A673 (cell line): ENCODE measurements around the gene PPM1M. TPM values are rescaled to one million over a fixed set of nuclear protein-coding genes. Genes with fewer than 3 reads are reported as not detected.
A peak's percentile ranks its signal among the peaks of the same experiment; 100 is the strongest.
"Not testable (repeated sequence)": the region's sequence is repeated elsewhere in the genome, so short reads cannot be mapped to it uniquely, and the experiment has no call there.

Source experiments
- BruUV-seq: library from RNA; stranded (reverse); fragments of 400-500 nt; replicated peaks from 2 replicates; lab custom pipeline; 2021; lab: Mats Ljungman, UMichigan
- CTCF ChIA-PET: fragments of 300-600 bp; sonication (Branson Sonifier 250); formaldehyde crosslinking; loops from one replicate; lab custom pipeline; 2022; ENCODE audit warnings: antibody characterized with exemption; lab: Charles Lee
- POLR2A ChIA-PET: fragments of 300-600 bp; sonication (Branson Sonifier 250); formaldehyde crosslinking; loops from one replicate; lab custom pipeline; 2022; ENCODE audit warnings: antibody characterized with exemption; ENCODE audit not compliant: low non-redundant PET; lab: Charles Lee
- DNase-seq: peaks from one replicate; pipeline ENCODE4 v3.0.0-alpha.2; 2015; ENCODE audit warnings: low spot score
- H3K27ac ChIP-seq: fragments of 200-600 bp; sonication (generic); 2 replicates; pipeline ENCODE4 v1.5.1; 2016; ENCODE audit warnings: mixed run types, low read depth, mild to moderate bottlenecking, mixed read lengths, antibody characterized with exemption, low read length; ENCODE audit not compliant: poor library complexity, severe bottlenecking
- H3K27me3 ChIP-seq: fragments of 200-600 bp; sonication (generic); replicated peaks from 2 replicates; pipeline ENCODE4 v1.6.1; 2017; ENCODE audit warnings: mixed run types, low read depth, mild to moderate bottlenecking, mixed read lengths, antibody characterized with exemption, low read length; ENCODE audit not compliant: insufficient read depth, poor library complexity
- H3K36me3 ChIP-seq: fragments of 200-600 bp; sonication (generic); 2 replicates; pipeline ENCODE4 v1.6.1; 2016; ENCODE audit warnings: mixed run types, mild to moderate bottlenecking, mixed read lengths, antibody characterized with exemption, low read length; ENCODE audit not compliant: insufficient read depth, poor library complexity, severe bottlenecking
- H3K4me1 ChIP-seq: fragments of 200-600 bp; sonication (generic); 2 replicates; pipeline ENCODE4 v1.6.1; 2017; ENCODE audit warnings: mixed run types, mild to moderate bottlenecking, mixed read lengths, antibody characterized with exemption, low read length; ENCODE audit not compliant: insufficient read depth, poor library complexity, severe bottlenecking
- H3K4me3 ChIP-seq: fragments of 200-600 bp; sonication (generic); 2 replicates; pipeline ENCODE4 v1.5.1; 2016; ENCODE audit warnings: low read depth, mixed run types, mild to moderate bottlenecking, mixed read lengths, low read length; ENCODE audit not compliant: poor library complexity, severe bottlenecking
- H3K9me3 ChIP-seq: fragments of 200-600 bp; sonication (generic); 2 replicates; pipeline ENCODE4 v1.6.1; 2016; ENCODE audit warnings: mixed run types, low read depth, mild to moderate bottlenecking, mixed read lengths, antibody characterized with exemption, low read length; ENCODE audit not compliant: poor library complexity, severe bottlenecking
- EZH2 ChIP-seq: fragments of 200-600 bp; sonication (generic); IDR thresholded peaks from 2 replicates; pipeline ENCODE4 v1.6.1; 2017; ENCODE audit warnings: borderline replicate concordance, low read depth, mild to moderate bottlenecking, mixed read lengths, antibody characterized with exemption, low read length; ENCODE audit not compliant: poor library complexity, severe bottlenecking
- intact Hi-C: fragments of 100-400 bp; cut with micrococcal nuclease; formaldehyde crosslinking; loops from one replicate; pipeline ENCODE4 v1.10.0; 2022; ENCODE audit not compliant: unreplicated experiment
- total RNA-seq: library from RNA; stranded (reverse); gene quantifications from 2 replicates; pipeline ENCODE4 v1.2.3, GENCODE V29; 2021
- TF ChIP-seq, protein P1 (sequence below): fragments of 300-800, 200-600 bp; sonication (generic); conservative IDR thresholded peaks from 2 replicates; pipeline ENCODE4 v1.5.1; 2017; ENCODE audit warnings: low read depth, mild to moderate bottlenecking, antibody characterized with exemption, low read length, moderate library complexity, mixed read lengths

The PPM1M gene
- total RNA-seq, 1 experiment from 2014 or later: 3.6 TPM

DNA sequence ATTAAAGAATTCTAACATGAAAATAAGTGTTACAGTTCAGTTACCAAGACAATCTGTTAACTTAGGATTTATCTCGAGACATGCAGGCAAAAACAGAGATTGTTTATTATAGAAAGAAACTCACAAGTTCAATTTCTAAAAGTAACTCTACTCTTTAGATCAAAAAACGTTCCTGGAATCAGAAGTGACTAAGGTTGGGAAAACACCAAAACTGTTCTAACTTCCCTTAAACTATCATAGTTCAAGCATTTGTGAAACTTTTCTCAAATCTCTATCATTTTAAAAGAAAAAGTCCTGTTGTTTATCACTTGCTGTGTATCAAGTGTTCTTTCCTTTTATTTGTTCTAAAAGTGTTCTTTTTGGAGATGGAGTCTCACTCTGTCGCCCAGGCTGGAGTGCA is 24.2 kb downstream of the PPM1M start:
- POLR2A ChIA-PET: no interaction called here
- no peak for DNase-seq
- CTCF ChIA-PET: no interaction called here
- no TSS peak for BruUV-seq
- Histone ChIP-seq H3K27me3 (no peaks in the 10 kb centered on the region), H3K9me3 (no peaks in the 10 kb centered on the region), H3K36me3 (peaks cover 29% of the 10 kb centered on the region), H3K4me3 (no peak overlapping the region), H3K4me1 (peaks cover 4% of the 10 kb centered on the region), H3K27ac (no peak overlapping the region)
- TF ChIP-seq, protein P1, sequence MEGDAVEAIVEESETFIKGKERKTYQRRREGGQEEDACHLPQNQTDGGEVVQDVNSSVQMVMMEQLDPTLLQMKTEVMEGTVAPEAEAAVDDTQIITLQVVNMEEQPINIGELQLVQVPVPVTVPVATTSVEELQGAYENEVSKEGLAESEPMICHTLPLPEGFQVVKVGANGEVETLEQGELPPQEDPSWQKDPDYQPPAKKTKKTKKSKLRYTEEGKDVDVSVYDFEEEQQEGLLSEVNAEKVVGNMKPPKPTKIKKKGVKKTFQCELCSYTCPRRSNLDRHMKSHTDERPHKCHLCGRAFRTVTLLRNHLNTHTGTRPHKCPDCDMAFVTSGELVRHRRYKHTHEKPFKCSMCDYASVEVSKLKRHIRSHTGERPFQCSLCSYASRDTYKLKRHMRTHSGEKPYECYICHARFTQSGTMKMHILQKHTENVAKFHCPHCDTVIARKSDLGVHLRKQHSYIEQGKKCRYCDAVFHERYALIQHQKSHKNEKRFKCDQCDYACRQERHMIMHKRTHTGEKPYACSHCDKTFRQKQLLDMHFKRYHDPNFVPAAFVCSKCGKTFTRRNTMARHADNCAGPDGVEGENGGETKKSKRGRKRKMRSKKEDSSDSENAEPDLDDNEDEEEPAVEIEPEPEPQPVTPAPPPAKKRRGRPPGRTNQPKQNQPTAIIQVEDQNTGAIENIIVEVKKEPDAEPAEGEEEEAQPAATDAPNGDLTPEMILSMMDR: no peak
- TF ChIP-seq EZH2: no peak
- intact Hi-C loops: no loop called here

DNA sequence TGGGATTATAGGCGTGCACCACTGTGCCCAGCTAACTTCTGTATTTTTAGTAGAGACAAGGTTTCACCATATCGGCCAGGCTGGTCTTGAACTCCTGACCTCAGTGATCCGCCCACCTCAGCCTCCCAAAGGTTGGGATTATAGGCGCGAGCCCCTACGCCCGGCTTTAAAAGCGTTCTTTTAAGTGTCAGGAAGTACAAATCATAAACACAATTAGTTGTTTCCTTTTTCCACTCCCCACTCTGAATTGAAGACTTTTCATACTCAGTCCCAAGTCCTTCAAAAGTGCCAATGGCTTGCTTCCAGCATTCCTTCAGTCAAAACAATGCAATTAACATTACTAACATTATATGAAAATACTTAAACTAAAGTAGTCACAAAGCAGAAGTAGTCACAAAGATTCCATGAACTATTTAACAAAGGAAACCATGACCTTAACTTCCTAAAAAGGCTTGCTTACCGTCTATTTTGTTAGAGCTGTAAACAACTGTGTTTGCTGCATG is 24.7 kb downstream of the PPM1M start:
- intact Hi-C loops: no loop called here
- Histone ChIP-seq H3K9me3 (no peaks in the 10 kb centered on the region), H3K27me3 (no peaks in the 10 kb centered on the region), H3K27ac (no peak overlapping the region), H3K36me3 (peaks cover 28% of the 10 kb centered on the region), H3K4me3 (no peak overlapping the region), H3K4me1 (peaks cover 4% of the 10 kb centered on the region)
- ChIA-PET CTCF (no interaction called here), POLR2A (no interaction called here)
- BruUV-seq: no TSS peak
- DNase-seq: peak; percentile 14
- TF ChIP-seq, protein P1: no peak
- no peak for TF ChIP-seq EZH2

DNA sequence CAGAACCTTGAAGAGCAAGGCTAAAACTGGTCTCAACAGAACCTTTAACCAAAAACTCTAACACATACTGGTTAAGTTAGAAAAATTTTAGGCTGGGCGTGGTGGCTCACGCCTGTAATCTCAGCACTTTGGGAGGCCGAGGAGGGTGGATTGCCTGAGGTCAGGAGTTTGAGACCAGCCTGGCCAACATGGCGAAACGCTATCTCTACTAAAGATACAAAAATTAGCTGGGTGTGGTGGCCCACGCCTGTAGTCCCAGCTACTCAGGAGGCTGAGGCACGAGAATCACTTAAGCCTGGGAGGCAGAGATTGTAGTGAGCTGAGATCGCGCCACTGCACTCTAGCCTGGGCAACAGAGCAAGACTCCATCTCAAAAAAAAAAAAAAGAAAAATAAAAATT is 26.6 kb downstream of the PPM1M start:
- H3K4me1 ChIP-seq, BruUV-seq: not testable (repeated sequence)

DNA sequence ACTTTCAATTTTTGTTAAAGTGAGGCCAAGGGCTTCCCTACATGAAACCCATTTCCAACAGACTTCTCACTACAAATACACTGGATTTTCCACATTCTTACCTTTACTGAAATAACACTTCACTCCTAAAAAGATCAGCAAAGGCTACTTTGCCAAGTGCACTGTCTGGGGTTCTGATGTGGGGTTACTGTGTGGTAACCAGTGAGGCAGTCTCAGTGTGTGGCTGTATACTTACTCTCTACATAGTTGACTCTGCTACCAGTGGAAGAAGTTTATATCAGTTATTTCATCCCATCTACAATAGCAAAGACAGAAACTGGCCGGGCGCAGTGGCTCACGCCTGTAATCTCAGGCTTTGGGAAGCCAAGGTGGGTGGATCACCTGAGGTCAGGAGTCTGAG is 27.3 kb downstream of the PPM1M start:
- Histone ChIP-seq H3K27ac (no peak overlapping the region), H3K9me3 (no peaks in the 10 kb centered on the region), H3K4me1 (peaks cover 4% of the 10 kb centered on the region), H3K4me3 (no peak overlapping the region), H3K27me3 (no peaks in the 10 kb centered on the region), H3K36me3 (peaks cover 10% of the 10 kb centered on the region)
- no peak for TF ChIP-seq EZH2
- TF ChIP-seq, protein P1: no peak
- BruUV-seq: no TSS peak
- CTCF ChIA-PET: no interaction called here
- POLR2A ChIA-PET: no interaction called here
- no peak for DNase-seq
- intact Hi-C loops: no loop called here

More for the DNA sequence above, 26.6 kb downstream of the PPM1M start:
- DNase-seq, intact Hi-C loops, POLR2A ChIA-PET, H3K27me3 ChIP-seq, CTCF ChIA-PET, H3K27ac ChIP-seq, H3K9me3 ChIP-seq, H3K4me3 ChIP-seq: not testable (repeated sequence)
- H3K36me3 ChIP-seq: peaks cover 17% of the 10 kb centered on the region

DNA sequence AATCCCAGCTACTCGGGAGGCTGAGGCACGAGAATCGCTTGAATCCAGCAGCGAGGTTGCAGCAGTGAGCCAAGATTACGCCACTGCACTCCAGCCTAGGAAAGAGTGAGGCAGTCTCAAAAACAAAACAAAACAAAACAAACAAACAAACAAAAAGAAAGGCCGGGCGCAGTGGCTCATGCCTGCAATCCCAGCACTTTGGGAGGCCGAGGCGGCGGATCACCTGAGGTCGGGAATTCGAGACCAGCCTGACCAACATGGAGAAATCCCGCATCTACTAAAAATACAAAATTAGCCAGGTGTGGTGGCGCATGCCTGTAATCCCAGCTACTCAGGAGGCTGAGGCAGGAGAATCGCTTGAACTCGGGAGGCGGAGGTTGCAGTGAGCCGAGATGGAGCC is 29.2 kb downstream of the PPM1M start:
- H3K27ac ChIP-seq, BruUV-seq, POLR2A ChIA-PET, H3K9me3 ChIP-seq, H3K4me1 ChIP-seq, H3K4me3 ChIP-seq, CTCF ChIA-PET, H3K36me3 ChIP-seq, H3K27me3 ChIP-seq, DNase-seq: not testable (repeated sequence)
- intact Hi-C loops: loop anchor here (5.0 kb wide), 1 partner anchor 32 kb away; no protein-coding TSS in a partner anchor
